H9 (cell line): Measurements from ENCODE around the gene OR2F1. TPM values are rescaled to one million over a fixed set of nuclear protein-coding genes. Genes with fewer than 3 reads are reported as not detected.

ENCODE experiments used
- DNase-seq: peaks from one replicate; pipeline ENCODE4 v3.0.0-alpha.2; 2017
- H2AFZ ChIP-seq: one replicate; pipeline ENCODE4 v1.6.1; 2013; ENCODE audit warnings: mild to moderate bottlenecking, low read length, control low read depth, moderate library complexity
- H2AK5ac ChIP-seq: 2 replicates; pipeline ENCODE4 v1.6.1; 2013; ENCODE audit warnings: low read length, control low read depth, mixed read lengths; ENCODE audit not compliant: insufficient read length
- H2BK120ac ChIP-seq: one replicate; pipeline ENCODE4 v1.6.1; 2013; ENCODE audit warnings: low read depth, mild to moderate bottlenecking, low read length, control low read depth, inconsistent platforms; ENCODE audit not compliant: poor library complexity, severe bottlenecking
- H2BK12ac ChIP-seq: 2 replicates; pipeline ENCODE4 v1.6.1; 2013; ENCODE audit warnings: low read length, control low read depth, mixed read lengths, low read depth; ENCODE audit not compliant: insufficient read length
- H2BK15ac ChIP-seq: 2 replicates; pipeline ENCODE4 v1.6.1; 2013; ENCODE audit warnings: low read depth, low read length, control low read depth
- H2BK20ac ChIP-seq: one replicate; pipeline ENCODE4 v1.6.1; 2013; ENCODE audit warnings: low read depth, mild to moderate bottlenecking, low read length, control low read depth, inconsistent platforms; ENCODE audit not compliant: poor library complexity, severe bottlenecking
- H2BK5ac ChIP-seq: 2 replicates; pipeline ENCODE4 v1.6.1; 2013; ENCODE audit warnings: low read length, control low read depth, mixed read lengths; ENCODE audit not compliant: insufficient read length
- H3K14ac ChIP-seq: 2 replicates; pipeline ENCODE4 v1.6.1; 2013; ENCODE audit warnings: low read length, control low read depth; ENCODE audit not compliant: insufficient read depth
- H3K18ac ChIP-seq: 2 replicates; pipeline ENCODE4 v1.6.1; 2013; ENCODE audit warnings: low read depth, mild to moderate bottlenecking, mixed read lengths, low read length, control low read depth; ENCODE audit not compliant: insufficient read length
- H3K23ac ChIP-seq: 2 replicates; pipeline ENCODE4 v1.6.1; 2013; ENCODE audit warnings: low read length, control low read depth, mixed read lengths, low read depth; ENCODE audit not compliant: insufficient read length
- H3K23me2 ChIP-seq: 2 replicates; pipeline ENCODE4 v1.6.1; 2013; ENCODE audit warnings: low read depth, mild to moderate bottlenecking, mixed read lengths, low read length, control low read depth; ENCODE audit not compliant: insufficient read length, poor library complexity, severe bottlenecking
- H3K27ac ChIP-seq: 2 replicates; pipeline ENCODE4 v1.5.1; 2013; ENCODE audit warnings: low read length, control low read depth, mixed read lengths, low read depth; ENCODE audit not compliant: insufficient read length
- H3K27me3 ChIP-seq: 2 replicates; pipeline ENCODE4 v1.6.1; 2013; ENCODE audit warnings: low read length, control low read depth, inconsistent platforms; ENCODE audit not compliant: insufficient read depth
- H3K4ac ChIP-seq: 2 replicates; pipeline ENCODE4 v1.6.1; 2013; ENCODE audit warnings: low read depth, mild to moderate bottlenecking, control low read depth, inconsistent platforms, low read length, moderate library complexity
- H3K4me1 ChIP-seq: 2 replicates; pipeline ENCODE4 v1.6.1; 2013; ENCODE audit warnings: low read length, control low read depth, inconsistent platforms; ENCODE audit not compliant: insufficient read depth
- H3K4me2 ChIP-seq: 2 replicates; pipeline ENCODE4 v1.6.1; 2013; ENCODE audit warnings: low read length, control low read depth, mixed read lengths; ENCODE audit not compliant: insufficient read length, insufficient read depth
- H3K56ac ChIP-seq: 2 replicates; pipeline ENCODE4 v1.6.1; 2013; ENCODE audit warnings: low read depth, mild to moderate bottlenecking, mixed read lengths, low read length, control low read depth; ENCODE audit not compliant: insufficient read length
- H3K79me1 ChIP-seq: 2 replicates; pipeline ENCODE4 v1.6.1; 2013; ENCODE audit warnings: low read depth, mild to moderate bottlenecking, moderate library complexity, low read length, control low read depth, inconsistent platforms; ENCODE audit not compliant: insufficient read depth, poor library complexity, severe bottlenecking
- H3K79me2 ChIP-seq: 2 replicates; pipeline ENCODE4 v1.6.1; 2013; ENCODE audit warnings: low read length, control low read depth, inconsistent platforms; ENCODE audit not compliant: insufficient read depth
- H3K9ac ChIP-seq: 2 replicates; pipeline ENCODE4 v1.6.1; 2013; ENCODE audit warnings: low read length, control low read depth, mixed read lengths; ENCODE audit not compliant: insufficient read length; ENCODE audit errors: extremely low read depth
- H3K9me3 ChIP-seq: one replicate; pipeline ENCODE4 v1.6.1; 2013; ENCODE audit warnings: low read depth, low read length, inconsistent platforms; ENCODE audit not compliant: control insufficient read depth
- H3T11ph ChIP-seq: one replicate; pipeline ENCODE4 v1.6.1; 2013; ENCODE audit warnings: mild to moderate bottlenecking, low read length, control low read depth, inconsistent platforms
- H4K20me1 ChIP-seq: one replicate; pipeline ENCODE4 v1.6.1; 2013; ENCODE audit not compliant: control insufficient read depth, insufficient read length, insufficient read depth
- H4K5ac ChIP-seq: 2 replicates; pipeline ENCODE4 v1.6.1; 2013; ENCODE audit warnings: low read depth, mild to moderate bottlenecking, mixed read lengths, low read length, control low read depth; ENCODE audit not compliant: insufficient read length
- H4K8ac ChIP-seq: replicated peaks from 2 replicates; pipeline ENCODE4 v1.6.1; 2013; ENCODE audit warnings: low read length, control low read depth, mixed read lengths, low read depth; ENCODE audit not compliant: insufficient read length
- H4K91ac ChIP-seq: 2 replicates; pipeline ENCODE4 v1.6.1; 2013; ENCODE audit warnings: low read depth, mild to moderate bottlenecking, moderate library complexity, mixed read lengths, low read length, control low read depth; ENCODE audit not compliant: insufficient read length
- H3K27ac Mint-ChIP-seq, 3 experiments: 2 replicates in 2 of 3; 3 replicates in 1 of 3; pipeline ENCODE4 v1.8.0; 2020 to 2021; ENCODE audit warnings: mixed read lengths in 3 of 3, mild to moderate bottlenecking in 1 of 3, moderate library complexity in 1 of 3
- H3K27me3 Mint-ChIP-seq: 2 replicates; pipeline ENCODE4 v1.8.0; 2021; ENCODE audit warnings: low read depth, mild to moderate bottlenecking, moderate library complexity, mixed read lengths
- H3K36me3 Mint-ChIP-seq, 3 experiments: 2 replicates in 2 of 3; 3 replicates in 1 of 3; pipeline ENCODE4 v1.8.0; 2020 to 2021; ENCODE audit warnings: low read depth in 3 of 3, mixed read lengths in 3 of 3; ENCODE audit not compliant: insufficient read depth in 1 of 3
- H3K4me1 Mint-ChIP-seq, 2 experiments: 2 replicates each; pipeline ENCODE4 v1.8.0; 2020; ENCODE audit warnings: mixed read lengths in 2 of 2
- H3K4me3 Mint-ChIP-seq, 2 experiments: 2 replicates in 1 of 2; 3 replicates in 1 of 2; pipeline ENCODE4 v1.8.0; 2020 to 2021; ENCODE audit warnings: mild to moderate bottlenecking in 2 of 2, mixed read lengths in 2 of 2, moderate library complexity in 1 of 2
- H3K9me3 Mint-ChIP-seq, 2 experiments: 2 replicates in 1 of 2; 3 replicates in 1 of 2; pipeline ENCODE4 v1.8.0; 2020; ENCODE audit warnings: mild to moderate bottlenecking in 2 of 2, mixed read lengths in 2 of 2, moderate library complexity in 1 of 2
- CTCF ChIP-seq: fragments of 200-600 bp; sonication (generic); conservative IDR thresholded peaks from 3 replicates; pipeline ENCODE4 v1.8.0; 2021; ENCODE audit warnings: antibody characterized with exemption, mild to moderate bottlenecking
- WGBS: extraction: QIAGEN DNeasy Blood & Tissue Kit; methylation state at CpG from one replicate; pipeline ENCODE4 v1.1.7; 2013; ENCODE audit warnings: missing lambda C conversion rate, low lambda C conversion rate, mixed read lengths; ENCODE audit not compliant: insufficient read length; ENCODE audit errors: extremely low coverage; 5-methylcytosine and 5-hydroxymethylcytosine counted together
- total RNA-seq: library from RNA; stranded (reverse); gene quantifications from 2 replicates; pipeline ENCODE4 v1.2.1, GENCODE V29; 2021

The OR2F1 gene
- total RNA-seq, 1 experiment from 2014 or later: not detected

DNA sequence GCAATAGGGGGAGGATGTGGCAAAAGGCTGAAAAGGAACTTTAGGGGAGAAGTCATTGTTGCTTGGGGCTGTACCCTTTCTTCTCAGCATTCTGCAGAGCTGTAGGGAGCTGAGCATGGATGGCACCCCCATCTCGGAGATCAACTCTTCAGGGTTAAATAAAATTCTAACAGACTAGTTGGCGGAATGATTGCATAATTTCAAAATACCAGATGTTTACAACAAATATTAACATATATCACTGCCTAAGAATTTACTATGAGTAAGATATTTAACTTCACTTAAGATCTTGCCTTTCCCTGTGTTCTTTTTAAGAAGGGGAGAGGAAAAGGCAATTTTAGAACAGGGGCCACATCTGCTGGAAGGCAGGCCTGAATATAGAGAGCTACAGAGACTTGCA lies 509 bp upstream of the OR2F1 start:
- Histone ChIP-seq H3K9me3 (no peaks in the 10 kb centered on the region), H2AFZ (no peak overlapping the region), H3K18ac (no peak overlapping the region), H2AK5ac (no peak overlapping the region), H3K23me2 (no peaks in the 10 kb centered on the region), H3K27me3 (no peaks in the 10 kb centered on the region), H2BK5ac (no peak overlapping the region), H2BK120ac (no peak overlapping the region), H3K4me1 (no peaks in the 10 kb centered on the region), H4K8ac (no peak overlapping the region), H3K56ac (no peak overlapping the region), H3K79me2 (no peaks in the 10 kb centered on the region), H3T11ph (no peak overlapping the region), H4K5ac (no peak overlapping the region), H3K23ac (no peak overlapping the region), H3K79me1 (no peaks in the 10 kb centered on the region), H3K14ac (no peak overlapping the region), H2BK20ac (no peak overlapping the region), H2BK15ac (no peak overlapping the region), H4K20me1 (no peaks in the 10 kb centered on the region), H3K4me2 (no peak overlapping the region), H3K9ac (no peak overlapping the region), H3K27ac (no peak overlapping the region), H3K4ac (no peak overlapping the region), H2BK12ac (no peak overlapping the region), H4K91ac (no peak overlapping the region)
- TF ChIP-seq CTCF: no peak
- WGBS: no CpG with 5 or more reads among the region's 2 CpGs
- no peak for DNase-seq
- H3K9me3 Mint-ChIP-seq: peaks cover 0 to 2% of the 10 kb centered on the region in 2 experiments; a peak in 1 of 5 replicates
- H3K36me3 Mint-ChIP-seq: no peaks in the 10 kb centered on the region; a peak in 2 of 7 replicates
- no peaks in the 10 kb centered on the region; the same call in none of the 2 replicates for H3K27me3 Mint-ChIP-seq
- H3K27ac Mint-ChIP-seq: no peak overlapping the region; a peak in 1 of 7 replicates
- H3K4me3 Mint-ChIP-seq: no peak overlapping the region
- peaks cover 12 to 14% of the 10 kb centered on the region in 2 experiments for H3K4me1 Mint-ChIP-seq
